ENCODE results near the gene MEF2B.
A peak's percentile ranks its signal among the peaks of the same experiment; 100 is the strongest.
"Not testable (repeated sequence)": the region's sequence is repeated elsewhere in the genome, so short reads cannot be mapped to it uniquely, and the experiment has no call there.

MEF2B gene

DNA sequence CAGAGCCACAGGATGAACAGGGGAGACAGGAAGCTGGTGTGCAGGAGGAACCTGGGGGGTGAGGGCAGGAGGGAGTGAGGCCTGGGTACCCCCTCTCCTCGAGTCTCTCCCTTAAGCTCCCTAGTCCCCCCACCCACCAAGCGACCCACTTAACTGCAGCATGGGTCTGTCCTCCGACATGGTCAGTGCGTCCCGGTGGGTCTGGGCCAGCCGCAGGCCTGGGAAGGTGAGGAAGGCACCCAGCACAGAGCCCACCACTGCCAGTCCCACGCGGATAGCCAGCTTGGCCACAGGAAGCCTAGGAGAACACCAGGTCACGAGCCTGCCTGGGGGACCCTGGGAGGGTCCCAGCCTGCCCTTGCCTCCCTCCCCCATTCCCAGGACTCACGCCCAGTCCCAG, 48.7 kb downstream of the MEF2B start:
- DNase-seq, result no peak

DNA sequence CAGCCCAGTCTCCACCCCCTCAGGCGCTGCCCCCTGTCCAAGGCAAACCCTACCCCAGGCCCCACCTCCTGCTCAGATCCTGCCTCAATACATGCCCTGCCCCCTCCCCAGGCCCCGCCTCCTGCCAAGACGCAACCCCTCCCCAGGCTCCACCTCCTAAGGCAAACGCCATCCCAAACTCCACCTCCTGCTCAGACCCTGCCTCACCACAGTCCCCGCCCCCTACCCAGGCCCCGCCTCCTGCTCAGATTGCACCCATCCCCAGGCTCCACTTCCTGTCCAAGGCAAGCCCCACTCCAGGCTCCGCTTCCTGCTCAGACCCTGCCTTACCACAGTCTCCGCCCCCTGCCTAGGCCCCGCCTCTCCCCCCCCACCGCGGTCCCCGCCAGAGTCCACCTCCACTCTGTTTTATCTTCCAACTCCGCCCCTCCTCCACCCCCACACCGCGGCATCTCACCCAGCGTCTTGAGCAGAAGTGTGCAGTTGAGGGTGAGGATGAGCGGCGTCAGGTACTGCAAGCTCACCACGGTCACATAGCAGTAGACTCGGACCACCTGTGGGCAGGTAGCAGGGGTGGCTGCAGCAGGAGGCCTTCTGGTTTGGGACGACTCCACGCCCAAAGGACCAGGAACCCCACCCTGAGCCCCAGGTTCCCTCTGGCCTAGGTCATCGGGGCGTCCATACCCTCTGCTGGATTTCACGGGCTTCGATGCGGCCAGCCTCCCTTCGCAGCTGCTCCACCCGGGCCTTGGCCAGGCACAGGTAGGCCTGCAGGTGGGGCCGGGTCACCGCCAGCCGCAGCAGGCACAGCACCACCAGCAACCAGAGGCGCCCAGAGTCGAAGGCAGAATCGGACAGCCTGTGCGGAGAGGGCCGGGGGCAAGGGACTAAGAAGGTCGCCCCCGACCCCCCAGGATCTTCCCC, 49.5 kb downstream of the MEF2B start:
- peak; percentile 87 for DNase-seq

- DNase-seq, result no peak
Measured at GRCh38 chr19:19119325-19120237, 50.5 kb downstream of the MEF2B start.

DNA sequence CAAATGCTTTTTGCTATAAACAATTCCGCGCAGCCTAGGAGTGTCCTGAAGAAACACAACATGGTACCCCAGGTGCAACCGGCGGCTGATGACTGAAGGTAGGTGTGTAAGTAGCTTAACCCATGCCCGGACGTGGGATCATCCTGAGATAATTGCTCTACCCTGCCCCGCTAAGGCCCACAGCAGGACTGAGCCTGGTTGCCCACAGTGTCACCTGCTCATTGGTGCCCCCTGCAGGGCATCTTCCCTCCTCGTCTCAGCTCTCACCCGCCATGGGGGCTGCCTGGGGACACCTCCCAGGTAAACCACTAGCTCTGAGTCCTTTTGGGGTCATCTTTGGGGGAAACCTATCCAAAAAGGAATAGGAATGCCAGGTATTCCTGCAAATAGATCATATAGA, 54.1 kb downstream of the MEF2B start:
- peak; percentile 53 for DNase-seq

DNA sequence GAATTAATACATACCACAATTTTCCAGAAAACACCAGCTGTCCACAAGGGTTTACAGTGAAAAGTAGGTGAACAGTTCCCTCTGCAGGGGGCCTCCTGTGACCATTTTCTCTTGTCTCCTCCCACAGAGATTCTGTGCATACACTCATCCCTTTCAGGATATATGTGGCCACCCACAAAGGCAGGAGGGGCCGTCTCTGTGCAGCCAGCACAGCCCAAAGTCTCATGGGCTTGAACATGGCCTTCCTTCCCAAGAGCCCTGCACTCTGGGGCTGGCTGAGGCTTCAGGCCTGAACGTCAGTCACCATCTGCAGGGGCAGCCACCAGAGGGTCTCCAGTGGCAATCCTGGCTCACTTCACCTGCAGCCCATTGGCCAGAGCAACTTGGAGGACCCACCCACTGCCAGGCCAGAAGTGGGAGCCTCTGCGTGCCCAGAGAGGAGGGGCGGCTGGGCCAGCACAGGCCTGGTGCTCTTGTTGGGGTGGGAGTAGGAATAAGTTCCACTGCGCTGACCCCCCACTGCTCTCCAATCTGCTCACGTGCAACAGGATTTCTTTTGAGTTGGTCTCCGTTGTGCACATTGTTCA, 56.9 kb downstream of the MEF2B start:
- peak; percentile 39 for DNase-seq

DNA sequence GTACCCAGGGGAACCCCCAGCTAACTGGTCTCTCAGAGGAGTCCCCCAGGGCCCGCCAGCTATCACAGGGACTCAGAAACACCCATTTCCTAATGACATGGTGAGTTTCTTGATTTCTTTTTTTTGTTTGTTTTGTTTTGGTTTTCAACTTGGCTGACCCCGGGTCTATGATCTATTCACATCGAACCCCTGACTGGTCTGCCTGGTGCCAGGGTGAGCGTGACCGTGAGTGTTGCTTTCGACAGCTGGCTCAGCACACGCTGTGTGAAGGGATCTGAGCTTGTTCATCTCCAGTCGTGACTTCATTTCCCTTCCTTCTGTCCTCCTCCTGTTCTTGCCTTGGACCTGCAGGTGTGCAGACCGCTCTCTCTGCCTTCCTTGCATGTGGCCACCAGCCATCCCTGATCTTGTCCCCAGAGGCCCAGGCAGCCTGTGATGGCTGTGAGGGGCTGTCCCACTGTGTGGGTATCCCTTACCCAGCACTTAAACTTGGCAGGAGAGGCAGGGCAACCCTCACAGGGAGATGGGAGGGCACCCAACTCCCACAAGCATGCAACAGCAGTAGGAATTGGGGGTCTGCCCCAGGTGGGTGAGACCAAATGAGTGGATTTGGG, 58.0 kb downstream of the MEF2B start:
- DNase-seq, result no peak

DNA sequence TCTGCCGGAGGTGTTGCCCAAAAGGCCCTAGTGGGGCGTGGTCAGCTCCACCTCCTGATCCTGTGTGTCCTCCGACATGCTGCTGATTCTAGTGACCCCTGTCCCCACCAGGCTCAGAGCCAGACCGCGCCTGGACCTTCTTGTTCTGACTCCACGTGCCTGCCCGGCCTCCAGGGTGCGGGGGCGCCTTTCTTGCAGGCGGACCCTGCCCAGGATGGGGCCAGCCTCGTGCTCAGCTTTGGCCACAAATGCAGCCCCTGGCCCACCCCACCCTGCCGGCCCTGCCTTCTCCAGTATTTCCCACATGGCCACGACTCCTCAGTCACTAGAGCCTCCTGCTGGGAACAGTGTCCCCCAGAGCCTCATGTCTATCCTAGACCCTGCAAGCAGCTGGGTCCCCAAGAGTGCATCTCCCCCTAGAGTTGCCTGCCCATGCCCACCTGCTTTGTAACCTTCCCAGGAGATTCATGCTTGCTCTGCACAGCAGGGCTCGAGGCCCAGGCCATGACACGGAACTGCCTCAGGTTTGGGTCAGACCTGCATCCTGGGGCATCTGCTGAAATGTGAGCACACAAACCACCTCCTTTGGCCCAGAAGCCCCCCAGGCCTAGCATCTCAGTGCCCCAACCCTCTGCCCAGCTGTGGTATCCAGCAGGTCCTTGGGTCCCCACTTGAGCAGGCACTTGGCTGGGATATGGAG, 58.8 kb downstream of the MEF2B start:
- no peak for DNase-seq

- DNase-seq, result no peak
Measured at GRCh38 chr19:19110410-19111135, 59.5 kb downstream of the MEF2B start.

DNA sequence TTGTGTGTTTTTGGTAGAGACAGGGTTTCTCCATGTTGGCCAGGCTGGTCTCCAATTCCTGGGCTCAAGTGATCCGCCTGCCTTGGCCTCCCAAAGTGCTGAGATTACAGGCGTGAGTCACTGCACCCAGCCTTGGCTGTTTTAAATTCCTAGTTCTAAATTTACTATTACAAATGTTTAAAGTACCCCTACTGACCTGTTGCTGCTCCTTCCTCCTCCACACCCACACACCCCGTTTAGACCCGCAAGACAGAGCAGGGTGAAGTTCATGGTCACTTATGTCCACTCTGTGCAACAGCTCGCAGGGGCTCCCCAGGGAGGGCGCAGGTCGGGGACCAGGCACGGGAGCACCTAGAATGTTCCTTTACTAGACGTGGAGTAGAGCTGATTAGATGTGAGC, 60.5 kb downstream of the MEF2B start:
- DNase-seq, result no peak

- DNase-seq, result no peak
Measured at GRCh38 chr19:19107654-19108053, 62.4 kb downstream of the MEF2B start.

DNA sequence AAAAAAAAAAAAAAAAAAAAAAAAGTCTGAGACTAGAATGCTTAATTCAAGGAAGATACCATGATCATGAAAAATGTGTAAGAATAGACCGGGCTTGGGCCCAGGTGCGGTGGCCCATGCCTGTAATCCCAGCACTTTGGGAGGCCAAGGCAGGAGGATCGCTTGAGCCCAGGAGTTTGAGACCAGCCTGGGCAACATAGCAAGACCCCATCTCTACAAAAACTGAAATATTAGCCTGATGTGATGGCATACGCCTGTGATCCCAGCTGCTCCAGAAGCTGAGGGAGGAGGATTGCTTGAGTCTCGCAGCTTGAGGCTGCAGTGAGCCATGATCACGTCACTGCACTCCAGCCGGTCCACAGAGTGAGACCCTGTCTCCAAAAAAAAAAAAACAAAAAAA, 63.1 kb downstream of the MEF2B start:
- DNase-seq, result not testable (repeated sequence)

DNA sequence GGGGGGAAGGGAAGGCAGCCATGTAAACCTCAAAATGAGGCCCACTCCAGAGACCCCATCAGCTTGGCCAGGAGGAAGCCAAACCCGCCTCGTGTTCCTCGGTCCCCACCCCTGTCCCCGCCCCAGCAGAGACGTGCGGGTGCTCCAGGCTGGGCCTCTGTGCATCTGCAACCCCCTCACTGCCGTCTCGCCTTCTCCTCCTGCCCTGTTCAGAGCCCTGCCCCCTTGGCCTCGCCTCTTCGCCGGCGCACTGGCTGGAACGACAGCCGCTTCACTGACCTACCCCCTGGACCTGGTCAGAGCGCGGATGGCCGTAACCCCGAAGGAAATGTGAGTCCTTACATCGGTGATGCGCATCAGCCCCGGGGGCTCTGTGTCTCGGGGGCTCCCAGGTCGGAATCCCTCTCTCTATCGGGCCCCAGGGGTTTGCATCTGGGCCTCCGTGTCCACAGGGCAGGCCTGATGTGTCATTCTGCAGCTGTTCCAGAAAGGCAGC, 64.0 kb downstream of the MEF2B start:
- DNase-seq, result no peak

DNA sequence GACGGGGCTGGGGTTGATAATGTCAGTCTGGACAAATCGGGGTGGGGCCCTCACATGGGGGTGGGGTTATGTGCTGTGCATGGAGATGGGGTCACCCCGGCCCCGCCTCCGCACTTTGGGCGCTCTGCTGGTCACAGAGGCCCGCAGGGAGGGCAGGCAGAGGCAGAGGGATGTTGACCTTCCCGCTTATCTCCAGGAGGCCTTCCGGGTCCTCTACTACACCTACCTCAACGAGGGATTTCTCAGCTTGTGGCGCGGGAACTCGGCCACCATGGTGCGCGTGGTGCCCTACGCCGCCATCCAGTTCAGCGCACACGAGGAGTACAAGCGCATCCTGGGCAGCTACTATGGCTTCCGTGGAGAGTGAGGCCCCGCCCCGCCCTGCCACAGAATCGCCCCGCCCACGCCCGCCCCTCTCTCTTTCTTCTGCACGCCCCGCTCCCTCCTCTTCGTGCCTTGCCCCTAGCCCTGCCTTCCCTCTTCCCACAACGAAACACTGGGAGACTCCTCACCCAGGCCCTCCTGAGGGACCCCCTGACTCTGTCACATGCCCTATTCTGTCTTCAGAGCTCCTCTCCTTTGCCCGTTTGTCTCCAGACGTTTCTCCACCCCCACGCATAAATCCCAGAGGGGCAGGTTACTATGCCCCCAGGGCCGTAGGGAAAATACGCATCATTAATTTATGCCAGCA, 64.6 kb downstream of the MEF2B start:
- no peak for DNase-seq

- no peak for DNase-seq
Measured at GRCh38 chr19:19103167-19103566, 66.9 kb downstream of the MEF2B start.

- DNase-seq, result not testable (repeated sequence)
Measured at GRCh38 chr19:19102566-19102965, 67.5 kb downstream of the MEF2B start.

- DNase-seq, result no peak
Measured at GRCh38 chr19:19101540-19101939, 68.5 kb downstream of the MEF2B start.

DNA sequence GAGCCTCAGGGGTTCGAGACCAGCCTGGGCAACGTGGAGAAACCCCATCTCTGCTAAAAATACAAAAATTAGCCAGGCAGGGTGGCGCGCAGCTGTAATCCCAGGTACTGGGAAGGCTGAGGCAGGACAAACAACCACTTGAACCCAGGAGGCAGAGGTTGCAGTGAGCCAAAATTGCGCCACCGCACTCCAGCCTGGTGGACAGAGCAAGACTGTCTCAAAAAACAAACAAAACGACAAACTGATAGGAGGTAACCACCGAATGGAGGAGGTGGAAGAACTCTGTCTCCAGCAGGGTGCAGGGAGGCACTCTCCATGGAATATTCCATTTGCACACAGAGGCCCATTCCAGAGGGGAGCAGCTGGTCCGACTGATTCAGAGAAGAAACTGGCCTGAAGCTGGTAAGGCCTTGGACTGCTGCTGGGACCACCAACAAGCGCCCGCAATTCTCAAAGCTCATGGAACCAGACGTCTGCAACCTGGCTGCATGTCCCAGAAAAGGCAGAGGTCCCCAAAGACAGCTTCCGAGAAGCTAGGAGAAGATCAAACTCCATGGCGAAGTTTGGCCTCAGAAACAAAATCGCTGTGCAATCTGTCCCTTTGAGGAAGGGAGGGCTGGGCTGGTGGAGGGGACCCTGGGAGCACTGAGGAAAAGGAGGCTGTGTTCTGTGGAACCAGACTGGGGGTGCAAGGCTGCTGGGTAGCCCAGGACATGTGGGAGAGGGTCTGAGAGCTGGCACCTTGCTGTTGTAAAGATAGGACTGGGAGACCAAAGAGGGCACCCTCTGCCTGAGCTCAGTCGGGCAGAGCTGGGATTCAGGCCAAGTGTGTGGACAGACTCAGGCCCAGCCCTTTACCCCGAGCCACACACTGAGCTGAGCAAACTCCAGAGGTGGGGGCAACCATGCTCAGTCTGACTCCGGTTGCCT, 71.1 kb downstream of the MEF2B start:
- DNase-seq, result no peak

DNA sequence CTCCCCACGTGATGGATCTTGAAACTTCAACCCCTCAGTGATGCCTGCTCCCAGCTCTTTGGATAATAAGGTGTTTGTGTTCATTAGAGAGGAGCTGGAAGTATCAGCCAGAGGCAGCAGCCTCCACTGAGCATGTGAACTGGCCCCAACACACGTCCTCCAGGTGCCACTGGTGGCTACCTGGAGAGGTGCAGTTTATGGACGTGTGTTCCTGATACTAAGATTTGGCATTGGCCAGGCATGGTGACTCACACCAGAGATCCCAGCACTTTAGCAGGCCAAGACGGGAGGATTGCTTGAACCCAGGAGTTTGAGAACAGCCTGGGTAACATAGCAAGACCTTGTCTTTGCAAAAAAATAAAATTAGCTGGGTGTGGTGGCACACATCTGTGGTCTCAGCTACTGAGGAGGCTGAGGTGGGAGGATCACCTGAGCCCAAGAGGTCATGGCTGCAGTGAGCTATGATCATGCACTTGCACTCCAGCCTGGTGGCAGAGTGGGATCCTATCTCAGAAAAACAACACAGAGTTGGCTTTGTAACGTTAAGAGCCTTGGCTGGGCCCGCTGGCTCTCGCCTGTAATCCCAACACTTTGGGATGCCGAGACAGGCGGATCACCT, 71.9 kb downstream of the MEF2B start:
- no peak for DNase-seq
